CD4-positive, alpha-beta memory T cell (primary cell): ENCODE measurements around the gene FICD. TPM values are rescaled to one million over a fixed set of nuclear protein-coding genes. Genes with fewer than 3 reads are reported as not detected.
A peak's percentile ranks its signal among the peaks of the same experiment; 100 is the strongest.

Experiments used
- CTCF ChIA-PET: fragments of 350-600 bp; sonication (Branson Sonifier 250); formaldehyde crosslinking; loops from one replicate; lab custom pipeline; 2021; ENCODE audit warnings: inconsistent platforms; ENCODE audit not compliant: partially characterized antibody; lab: Charles Lee
- POLR2A ChIA-PET: fragments of 350-600 bp; sonication (Branson Sonifier 250); formaldehyde crosslinking; loops from one replicate; lab custom pipeline; 2021; ENCODE audit not compliant: partially characterized antibody; lab: Charles Lee
- DNase-seq, 5 donors: peaks; one replicate each; pipeline versions ENCODE4 v3.0.0 to v3.0.0-alpha.2; 2020 to 2022; ENCODE audit warnings: mixed read lengths in 1 of 5
- H3K27ac ChIP-seq: one replicate; pipeline ENCODE4 v1.7.0; 2013; ENCODE audit warnings: low read depth, low read length
- H3K27me3 ChIP-seq: 2 replicates; pipeline ENCODE4 v1.7.0; 2013; ENCODE audit warnings: mild to moderate bottlenecking, low read length, moderate library complexity; ENCODE audit not compliant: insufficient read depth
- H3K36me3 ChIP-seq: 2 replicates; pipeline ENCODE4 v1.7.0; 2013; ENCODE audit warnings: mild to moderate bottlenecking, low read length, moderate library complexity; ENCODE audit not compliant: insufficient read depth
- H3K4me1 ChIP-seq: 2 replicates; pipeline ENCODE4 v1.7.0; 2013; ENCODE audit warnings: mild to moderate bottlenecking, low read length, moderate library complexity; ENCODE audit not compliant: insufficient read depth
- H3K4me3 ChIP-seq, 2 donors: one replicate each; pipeline ENCODE4 v1.7.0; 2013; ENCODE audit warnings: low read length in 2 of 2, mild to moderate bottlenecking in 1 of 2
- H3K9me3 ChIP-seq, 2 donors: one replicate each; pipeline ENCODE4 v1.7.0; 2013; ENCODE audit warnings: low read length in 2 of 2, control low read depth in 1 of 2; ENCODE audit not compliant: control insufficient read depth in 1 of 2
- H3K27ac Mint-ChIP-seq, 7 donors: one replicate each; pipeline ENCODE4 v1.8.0; 2020 to 2021; ENCODE audit warnings: mixed read lengths in 7 of 7, mild to moderate bottlenecking in 6 of 7, inconsistent platforms in 3 of 7, moderate library complexity in 3 of 7
- H3K27me3 Mint-ChIP-seq, 2 donors: one replicate each; pipeline ENCODE4 v1.8.0; 2020 to 2021; ENCODE audit warnings: mixed read lengths in 2 of 2
- H3K36me3 Mint-ChIP-seq, 2 donors: one replicate each; pipeline ENCODE4 v1.8.0; 2020 to 2021; ENCODE audit warnings: mixed read lengths in 2 of 2, inconsistent platforms in 1 of 2, mild to moderate bottlenecking in 1 of 2
- H3K4me1 Mint-ChIP-seq, 4 donors: one replicate each; pipeline ENCODE4 v1.8.0; 2020 to 2021; ENCODE audit warnings: mixed read lengths in 4 of 4, mild to moderate bottlenecking in 1 of 4
- H3K4me3 Mint-ChIP-seq, 8 donors: one replicate each; pipeline ENCODE4 v1.8.0; 2020 to 2021; ENCODE audit warnings: mixed read lengths in 8 of 8, mild to moderate bottlenecking in 7 of 8, moderate library complexity in 6 of 8, inconsistent platforms in 3 of 8
- H3K9me3 Mint-ChIP-seq, 8 donors: one replicate each; pipeline ENCODE4 v1.8.0; 2020 to 2021; ENCODE audit warnings: mixed read lengths in 8 of 8, mild to moderate bottlenecking in 5 of 8, inconsistent platforms in 3 of 8, moderate library complexity in 1 of 8
- intact Hi-C: fragments of 100-400 bp; cut with micrococcal nuclease; formaldehyde crosslinking; loops from one replicate; pipeline ENCODE4 v1.15.1; 2023
- polyA plus RNA-seq, 2 donors: library from polyadenylated mRNA; unstranded; fragments of 300-500 nt; fragmentation: Illumina TruSeq; gene quantifications; one replicate each; pipeline ENCODE4 v1.2.3, GENCODE V29; 2021
- total RNA-seq, 2 experiments: library from RNA; stranded (reverse); gene quantifications; one replicate each; pipeline ENCODE4 v1.2.3, GENCODE V29; 2021

Gene FICD
- total and polyA plus RNA-seq, 4 experiments from 2014 or later, result 2.3 to 12.3 (median 7.2) TPM

DNA sequence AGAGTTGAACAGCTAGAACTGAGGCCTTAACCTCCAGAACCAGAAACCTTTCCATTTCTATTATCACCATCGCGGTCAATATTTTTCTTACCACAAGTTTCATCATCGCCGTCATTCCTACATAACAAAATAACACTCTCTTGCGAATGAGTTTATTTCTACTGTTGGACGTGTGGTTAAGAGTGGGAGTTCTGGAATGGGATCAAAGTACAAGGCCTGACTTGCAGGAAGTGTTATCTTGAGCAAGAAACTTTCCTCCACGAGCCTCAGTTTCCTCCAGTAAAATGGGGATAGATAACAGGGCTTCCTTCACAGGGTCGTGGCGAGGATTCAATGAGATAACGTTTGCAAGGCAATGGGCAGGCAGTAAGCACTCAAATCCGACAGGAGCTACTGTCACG, 45.2 kb downstream of the FICD start:
- CTCF ChIA-PET, result interaction anchor here (1.0 to 17.1 kb wide), 6 partner anchors 10 to 494 kb away, joined by 3 to 339 read pairs (median 4); no protein-coding TSS in a partner anchor
- Histone ChIP-seq H3K36me3 (peaks cover 13% of the 10 kb centered on the region), H3K27me3 (no peaks in the 10 kb centered on the region), H3K4me1 (peaks cover 71% of the 10 kb centered on the region), H3K4me3 (peak overlapping the region; percentile 85 to 90), H3K27ac (peak overlapping the region; percentile 96), H3K9me3 (no peaks in the 10 kb centered on the region)
- Mint-ChIP-seq H3K4me3 (peak overlapping the region; percentile 100), H3K9me3 (no peaks in the 10 kb centered on the region), H3K27me3 (no peaks in the 10 kb centered on the region), H3K27ac (peak overlapping the region; percentile 99 to 100 (median 100)), H3K36me3 (peaks cover 8 to 53% of the 10 kb centered on the region in 2 donors), H3K4me1 (peaks cover 38 to 79% (median 55%) of the 10 kb centered on the region in 4 donors)
- no peak for DNase-seq
- POLR2A ChIA-PET, result interaction anchor here (0.8 to 14.6 kb wide), 17 partner anchors 9 to 535 kb away, joined by 3 to 245 read pairs (median 5); partner anchors contain the start of genes FICD, SELPLG, SSH1 and USP30
- intact Hi-C loops, result loop anchor here (2.0 to 10.0 kb wide), 3 partner anchors 594 to 916 kb away; partner anchors contain the start of genes KCTD10, PRDM4 and UBE3B

DNA sequence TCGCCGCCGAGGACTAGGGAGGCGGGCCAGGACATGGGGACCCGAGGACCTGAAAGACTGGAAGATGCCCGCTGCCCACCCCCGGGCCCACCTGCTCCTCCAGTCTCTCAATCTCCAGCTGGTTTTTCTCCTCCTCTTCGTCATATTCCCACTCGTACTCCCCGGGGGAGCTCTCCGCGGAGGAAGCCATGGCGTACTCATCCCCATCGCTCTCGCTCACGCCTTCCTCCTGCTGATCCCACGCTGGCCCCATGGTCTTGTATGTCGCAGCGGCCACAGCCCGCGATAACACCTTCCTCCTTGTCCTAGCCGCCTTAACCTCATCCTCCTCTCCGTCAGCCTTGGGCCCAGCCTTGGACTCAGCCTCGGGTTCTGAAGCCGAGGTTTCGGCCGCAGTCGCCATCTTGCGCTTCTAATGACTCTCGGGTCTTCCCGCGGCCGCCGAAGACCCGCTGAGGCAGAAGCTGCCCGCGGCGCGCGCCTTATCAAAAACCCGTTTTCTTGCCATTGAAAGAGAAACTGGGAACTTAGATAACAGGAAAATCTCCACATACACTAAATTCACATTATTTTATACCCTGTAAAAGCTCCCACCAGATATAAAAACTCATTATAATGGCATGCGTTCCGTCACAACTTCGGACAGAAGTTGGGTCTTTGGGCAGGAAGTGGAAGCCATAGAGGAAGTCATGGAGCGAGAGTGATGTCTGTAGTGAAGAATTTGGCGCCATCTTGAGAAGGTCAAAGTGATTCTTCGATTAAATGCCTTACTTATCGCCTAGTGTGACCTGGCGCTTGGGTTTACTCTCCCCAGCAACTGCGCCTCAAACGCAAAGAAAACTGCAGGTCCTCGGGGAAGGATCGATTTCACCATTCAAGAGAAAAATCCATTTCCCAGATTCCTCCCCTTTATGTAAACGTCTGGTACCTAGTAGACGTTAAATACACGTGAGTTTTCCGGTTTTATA, 46.0 kb downstream of the FICD start, which contains the start of gene SART3:
TSS of gene SART3 (minus strand) at position 422 of the 968 bp plus-strand sequence. CDS start at position 403, 19 bp downstream.
- Histone ChIP-seq H3K9me3 (no peaks in the 10 kb centered on the region), H3K27me3 (no peaks in the 10 kb centered on the region), H3K27ac (peak within 1 kb of the TSS; percentile 96), H3K36me3 (peaks cover 19% of the 10 kb centered on the region), H3K4me1 (peaks cover 70% of the 10 kb centered on the region), H3K4me3 (peak within 1 kb of the TSS; percentile 85 to 90)
- POLR2A ChIA-PET, result interaction anchor here (0.7 to 14.6 kb wide), 26 partner anchors 8 to 1468 kb away, joined by 3 to 245 read pairs (median 5); partner anchors contain the start of genes ALKBH2, FICD, SELPLG and SSH1
- peak; percentile 87 to 90 (median 88) for DNase-seq
- peaks cover 39 to 78% (median 56%) of the 10 kb centered on the region in 4 donors for H3K4me1 Mint-ChIP-seq
- no peaks in the 10 kb centered on the region for H3K27me3 Mint-ChIP-seq
- peak within 1 kb of the TSS; percentile 99 to 100 (median 100) for H3K27ac Mint-ChIP-seq
- peak within 1 kb of the TSS; percentile 100 for H3K4me3 Mint-ChIP-seq
- intact Hi-C loops, result loop anchor here (1.0 to 10.0 kb wide), 6 partner anchors 46 to 916 kb away; partner anchors contain the start of genes CORO1C, FICD, KCTD10 and PRDM4
- CTCF ChIA-PET, result interaction anchor here (1.0 to 17.1 kb wide), 7 partner anchors 10 to 493 kb away, joined by 3 to 339 read pairs (median 3); no protein-coding TSS in a partner anchor
- peaks cover 14 to 56% of the 10 kb centered on the region in 2 donors for H3K36me3 Mint-ChIP-seq
- no peaks in the 10 kb centered on the region for H3K9me3 Mint-ChIP-seq

DNA sequence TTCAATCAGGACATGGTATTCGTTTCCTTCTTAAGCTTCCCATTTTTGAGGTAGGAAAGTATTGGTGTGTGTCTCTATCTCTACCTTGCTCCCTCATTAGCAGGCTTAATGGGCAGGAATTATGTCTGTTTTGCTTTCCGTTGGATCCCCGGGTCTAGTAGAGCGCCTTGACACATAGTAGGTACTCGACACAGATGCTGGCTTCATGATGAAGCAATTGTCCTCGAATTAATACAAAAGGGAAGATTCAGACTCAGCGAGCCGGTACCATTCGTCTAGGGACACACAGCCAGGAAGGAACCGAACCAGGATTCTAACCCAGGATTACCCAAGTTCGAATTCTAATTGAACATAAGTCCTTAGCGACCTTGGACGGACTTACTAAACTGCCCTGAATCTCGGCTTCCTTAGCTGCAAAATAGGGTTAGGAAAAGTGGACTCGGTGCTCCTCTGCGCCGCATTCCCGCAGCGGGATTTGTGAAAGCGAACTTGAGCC, 46.8 kb downstream of the FICD start:
- peaks cover 37 to 78% (median 53%) of the 10 kb centered on the region in 4 donors for H3K4me1 Mint-ChIP-seq
- no peaks in the 10 kb centered on the region for H3K27me3 ChIP-seq
- H3K27ac ChIP-seq, result peak overlapping the region; percentile 96
- H3K27ac Mint-ChIP-seq, result peak overlapping the region; percentile 99 to 100 (median 100)
- no peaks in the 10 kb centered on the region for H3K9me3 Mint-ChIP-seq
- H3K4me3 Mint-ChIP-seq, result peak overlapping the region; percentile 100
- no peaks in the 10 kb centered on the region for H3K9me3 ChIP-seq
- H3K4me3 ChIP-seq, result peak overlapping the region; percentile 85 to 90
- H3K36me3 Mint-ChIP-seq, result peaks cover 23 to 57% of the 10 kb centered on the region in 2 donors
- POLR2A ChIA-PET, result interaction anchor here (0.6 to 14.6 kb wide), 26 partner anchors 12 to 877 kb away, joined by 3 to 245 read pairs (median 6); partner anchors contain the start of genes ALKBH2, FICD, PWP1 and SELPLG
- peaks cover 67% of the 10 kb centered on the region for H3K4me1 ChIP-seq
- H3K36me3 ChIP-seq, result peaks cover 28% of the 10 kb centered on the region
- no peak for DNase-seq
- CTCF ChIA-PET, result interaction anchor here (1.0 to 17.1 kb wide), 11 partner anchors 11 to 240 kb away, joined by 3 to 339 read pairs (median 5); no protein-coding TSS in a partner anchor
- intact Hi-C loops, result loop anchor here (1.0 to 10.0 kb wide), 9 partner anchors 47 to 915 kb away; partner anchors contain the start of genes ALKBH2, CORO1C, FICD and KCTD10
- no peaks in the 10 kb centered on the region for H3K27me3 Mint-ChIP-seq

DNA sequence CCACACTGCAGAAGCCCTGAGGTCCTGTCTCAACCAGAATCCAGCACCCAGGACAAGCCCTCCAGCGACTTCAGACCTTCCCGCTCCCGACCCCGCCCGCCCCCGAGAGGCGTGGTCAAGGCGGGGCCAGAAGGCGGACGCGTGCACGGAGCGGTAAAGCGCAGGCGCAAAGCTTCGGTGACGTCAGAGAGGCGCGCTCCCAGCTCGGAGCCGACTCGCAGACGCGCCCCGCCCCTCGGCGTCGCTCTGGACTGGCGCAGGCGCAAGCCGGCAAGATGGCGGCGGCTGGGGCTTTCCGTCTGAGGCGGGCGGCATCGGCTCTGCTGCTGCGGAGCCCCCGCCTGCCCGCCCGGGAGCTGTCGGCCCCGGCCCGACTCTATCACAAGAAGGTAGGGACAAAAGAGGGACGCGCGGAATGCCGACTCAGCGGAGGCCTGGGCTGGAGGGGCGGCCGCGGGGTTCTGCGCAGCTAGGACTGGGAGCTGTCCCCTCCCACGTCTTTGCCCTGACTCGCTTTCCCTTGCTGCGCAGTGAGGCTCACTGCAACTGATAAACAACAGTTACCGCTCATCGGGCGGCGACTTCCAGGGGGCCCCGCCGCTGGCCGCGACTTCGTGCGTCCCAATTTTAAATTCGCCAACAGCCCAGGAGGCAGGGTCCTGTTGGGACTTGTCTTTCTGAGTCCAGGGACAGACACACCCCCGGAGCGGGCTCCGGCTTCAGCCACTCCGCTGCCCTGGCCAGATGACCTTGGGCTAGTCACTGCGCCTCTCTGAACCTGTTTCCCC, 47.5 kb downstream of the FICD start, which contains the start of gene ISCU:
TSS of gene ISCU (plus strand) at position 249 of the 788 bp plus-strand sequence. CDS start at position 276, 27 bp downstream.
- ChIA-PET CTCF (interaction anchor here (0.8 to 17.1 kb wide), 11 partner anchors 10 to 240 kb away, joined by 3 to 339 read pairs (median 4); no protein-coding TSS in a partner anchor), POLR2A (interaction anchor here (0.6 to 14.6 kb wide), 25 partner anchors 8 to 877 kb away, joined by 3 to 245 read pairs (median 5); partner anchors contain the start of genes ALKBH2, FICD, PWP1 and SELPLG)
- Mint-ChIP-seq H3K9me3 (no peaks in the 10 kb centered on the region), H3K4me3 (peak within 1 kb of the TSS; percentile 100), H3K4me1 (peaks cover 34 to 79% (median 54%) of the 10 kb centered on the region in 4 donors), H3K36me3 (peaks cover 26 to 60% of the 10 kb centered on the region in 2 donors), H3K27me3 (no peaks in the 10 kb centered on the region), H3K27ac (peak within 1 kb of the TSS; percentile 99 to 100 (median 100))
- peaks cover 65% of the 10 kb centered on the region for H3K4me1 ChIP-seq
- peak within 1 kb of the TSS; percentile 96 for H3K27ac ChIP-seq
- intact Hi-C loops, result loop anchor here (1.0 to 10.0 kb wide), 10 partner anchors 56 to 800 kb away; partner anchors contain the start of genes ALKBH2, PRDM4, SELPLG and SSH1
- DNase-seq, result peak; percentile 97 to 100 (median 99)
- H3K36me3 ChIP-seq, result peaks cover 34% of the 10 kb centered on the region
- H3K9me3 ChIP-seq, result no peaks in the 10 kb centered on the region
- peak within 1 kb of the TSS; percentile 87 to 90 for H3K4me3 ChIP-seq
- H3K27me3 ChIP-seq, result no peaks in the 10 kb centered on the region

DNA sequence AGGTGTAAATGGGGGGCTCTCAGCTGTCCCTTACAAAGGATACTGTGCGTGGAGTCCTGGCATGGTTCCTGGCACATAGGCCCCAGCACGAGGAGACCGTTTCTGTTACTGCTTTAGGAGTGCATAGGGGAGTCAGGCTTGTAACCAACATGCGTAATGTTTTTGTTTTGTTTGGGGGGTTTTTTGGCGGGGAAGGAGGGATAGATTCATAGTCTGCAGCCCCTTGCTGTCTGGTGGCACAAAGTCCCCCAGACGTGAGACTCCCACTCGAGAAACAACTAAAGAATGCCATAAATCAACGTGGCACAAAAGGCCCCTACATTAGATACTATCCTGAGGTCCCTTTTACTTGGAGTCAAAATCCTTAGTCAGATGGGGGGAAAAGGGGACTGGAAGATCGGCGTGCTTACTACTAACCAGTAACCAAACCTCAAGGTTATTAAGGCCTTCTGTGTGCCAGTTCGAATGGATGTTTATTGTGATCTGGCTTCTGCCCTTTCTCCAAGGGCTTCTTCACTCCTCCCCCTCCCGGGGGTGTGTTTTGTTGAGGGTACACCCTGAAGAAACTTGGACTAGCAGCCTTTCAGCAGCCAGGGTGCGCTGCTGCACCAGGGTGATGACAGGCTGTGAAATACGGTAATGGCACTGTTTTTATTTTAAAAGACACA, 48.2 kb downstream of the FICD start:
- Histone ChIP-seq H3K27me3 (no peaks in the 10 kb centered on the region), H3K36me3 (peaks cover 38% of the 10 kb centered on the region), H3K27ac (peak overlapping the region; percentile 96), H3K4me3 (peak overlapping the region; percentile 78 to 87), H3K9me3 (no peaks in the 10 kb centered on the region), H3K4me1 (peaks cover 65% of the 10 kb centered on the region)
- peak overlapping the region; percentile 93 to 100 (median 98) for H3K27ac Mint-ChIP-seq
- intact Hi-C loops, result loop anchor here (1.0 to 10.0 kb wide), 8 partner anchors 55 to 801 kb away; partner anchors contain the start of genes PRDM4, SELPLG and USP30
- peaks cover 33 to 79% (median 55%) of the 10 kb centered on the region in 4 donors for H3K4me1 Mint-ChIP-seq
- ChIA-PET POLR2A (interaction anchor here (0.7 to 14.6 kb wide), 19 partner anchors 8 to 878 kb away, joined by 3 to 245 read pairs (median 6); partner anchors contain the start of genes ALKBH2, PWP1, SELPLG and SSH1), CTCF (interaction anchor here (0.7 to 17.1 kb wide), 19 partner anchors 10 to 387 kb away, joined by 3 to 339 read pairs (median 4); partner anchors contain the start of gene SELPLG)
- no peaks in the 10 kb centered on the region for H3K27me3 Mint-ChIP-seq
- H3K9me3 Mint-ChIP-seq, result no peaks in the 10 kb centered on the region
- peaks cover 31 to 65% of the 10 kb centered on the region in 2 donors for H3K36me3 Mint-ChIP-seq
- peak; percentile 85 to 93 (median 87) for DNase-seq
- peak overlapping the region; percentile 94 to 100 (median 100) for H3K4me3 Mint-ChIP-seq
